ENCODE results near the gene ABCA7. TPM values are rescaled to one million over a fixed set of nuclear protein-coding genes. Genes with fewer than 3 reads are reported as not detected.

The ABCA7 gene
- total RNA-seq, 1 experiment from 2014 or later, result 0.26 TPM

Other genes with a start within 250 kb of the ABCA7 start
- gene PTBP1, start 242.7 kb upstream of the ABCA7 start, total RNA-seq (2014; rRNA removed; shearing (Covaris generic); ENCODE audit: low replicate concordance), result 197 and 260 TPM in 2 replicates
- not detected in 2 replicates for gene PLPPR3, start 218.2 kb upstream of the ABCA7 start, total RNA-seq (2014; rRNA removed; shearing (Covaris generic); ENCODE audit: low replicate concordance)
- not detected in 2 replicates for gene AZU1, start 212.3 kb upstream of the ABCA7 start, total RNA-seq (2014; rRNA removed; shearing (Covaris generic); ENCODE audit: low replicate concordance)
- gene PRTN3, start 199.1 kb upstream of the ABCA7 start, total RNA-seq (2014; rRNA removed; shearing (Covaris generic); ENCODE audit: low replicate concordance), result not detected in 2 replicates
- not detected in 2 replicates for gene ELANE, start 187.8 kb upstream of the ABCA7 start, total RNA-seq (2014; rRNA removed; shearing (Covaris generic); ENCODE audit: low replicate concordance)
- 2.8 TPM in 1 of 2 replicates, not detected in the other for gene CFD, start 180.4 kb upstream of the ABCA7 start, total RNA-seq (2014; rRNA removed; shearing (Covaris generic); ENCODE audit: low replicate concordance)
- gene MED16, start 146.9 kb upstream of the ABCA7 start, total RNA-seq (2014; rRNA removed; shearing (Covaris generic); ENCODE audit: low replicate concordance), result 18.1 and 20.4 TPM in 2 replicates
- not detected in 2 replicates for gene RNU6-9, start 146.6 kb upstream of the ABCA7 start, total RNA-seq (2014; rRNA removed; shearing (Covaris generic); ENCODE audit: low replicate concordance)
- gene R3HDM4, start 126.9 kb upstream of the ABCA7 start, total RNA-seq (2014; rRNA removed; shearing (Covaris generic); ENCODE audit: low replicate concordance), result 6.4 and 9.5 TPM in 2 replicates
- not detected in 2 replicates for gene KISS1R, start 122.8 kb upstream of the ABCA7 start, total RNA-seq (2014; rRNA removed; shearing (Covaris generic); ENCODE audit: low replicate concordance)
- gene ARID3A, start 114.1 kb upstream of the ABCA7 start, total RNA-seq (2014; rRNA removed; shearing (Covaris generic); ENCODE audit: low replicate concordance), result 1.0 and 6.6 TPM in 2 replicates
- gene WDR18, start 55.8 kb upstream of the ABCA7 start, total RNA-seq (2014; rRNA removed; shearing (Covaris generic); ENCODE audit: low replicate concordance), result 37.8 and 61.8 TPM in 2 replicates
- not detected in 2 replicates for gene GRIN3B, start 39.7 kb upstream of the ABCA7 start, total RNA-seq (2014; rRNA removed; shearing (Covaris generic); ENCODE audit: low replicate concordance)
- gene TMEM259, start 19.0 kb upstream of the ABCA7 start, total RNA-seq (2014; rRNA removed; shearing (Covaris generic); ENCODE audit: low replicate concordance), result 40.3 and 75.8 TPM in 2 replicates
- not detected in 2 replicates for gene RNU6-2, start 18.6 kb upstream of the ABCA7 start, total RNA-seq (2014; rRNA removed; shearing (Covaris generic); ENCODE audit: low replicate concordance)
- 52.7 and 84.9 TPM in 2 replicates for gene CNN2, start 13.5 kb upstream of the ABCA7 start, total RNA-seq (2014; rRNA removed; shearing (Covaris generic); ENCODE audit: low replicate concordance)
- gene ARHGAP45, start 27.1 kb downstream of the ABCA7 start, total RNA-seq (2014; rRNA removed; shearing (Covaris generic); ENCODE audit: low replicate concordance), result not detected in 2 replicates
- 128 and 157 TPM in 2 replicates for gene POLR2E, start 55.3 kb downstream of the ABCA7 start, total RNA-seq (2014; rRNA removed; shearing (Covaris generic); ENCODE audit: low replicate concordance)
- gene GPX4, start 63.9 kb downstream of the ABCA7 start, total RNA-seq (2014; rRNA removed; shearing (Covaris generic); ENCODE audit: low replicate concordance), result 293 and 320 TPM in 2 replicates
- gene SBNO2, start 134.2 kb downstream of the ABCA7 start, total RNA-seq (2014; rRNA removed; shearing (Covaris generic); ENCODE audit: low replicate concordance), result 15.6 and 22.7 TPM in 2 replicates
- gene STK11, start 165.7 kb downstream of the ABCA7 start, total RNA-seq (2014; rRNA removed; shearing (Covaris generic); ENCODE audit: low replicate concordance), result 43.2 and 51.5 TPM in 2 replicates
- gene CBARP, start 197.9 kb downstream of the ABCA7 start, total RNA-seq (2014; rRNA removed; shearing (Covaris generic); ENCODE audit: low replicate concordance), result 0.30 and 0.35 TPM in 2 replicates
- gene ATP5F1D, start 201.6 kb downstream of the ABCA7 start, total RNA-seq (2014; rRNA removed; shearing (Covaris generic); ENCODE audit: low replicate concordance), result 29.4 and 33.8 TPM in 2 replicates
- 4.6 and 5.7 TPM in 2 replicates for gene MIDN, start 208.5 kb downstream of the ABCA7 start, total RNA-seq (2014; rRNA removed; shearing (Covaris generic); ENCODE audit: low replicate concordance)
- gene CIRBP, start 229.2 kb downstream of the ABCA7 start, total RNA-seq (2014; rRNA removed; shearing (Covaris generic); ENCODE audit: low replicate concordance), result 64.1 and 68.5 TPM in 2 replicates
- 32.2 and 57.2 TPM in 2 replicates for gene FAM174C, start 235.4 kb downstream of the ABCA7 start, total RNA-seq (2014; rRNA removed; shearing (Covaris generic); ENCODE audit: low replicate concordance)
- gene EFNA2, start 245.8 kb downstream of the ABCA7 start, total RNA-seq (2014; rRNA removed; shearing (Covaris generic); ENCODE audit: low replicate concordance), result 0.76 TPM in 1 of 2 replicates, not detected in the other

All from MG63 (cell line).